WTC11 (cell line): ENCODE data around the gene SAG. TPM values are rescaled to one million over a fixed set of nuclear protein-coding genes. Genes with fewer than 3 reads are reported as not detected.

Experiments
- ATAC-seq: fragments of 200-7000 bp; cut with Tn5 transposase; 2 replicates; pipeline ENCODE4 v1.10.0; 2021; ENCODE audit warnings: mild to moderate bottlenecking, moderate library complexity
- CTCF ChIA-PET: fragments of 300-600 bp; sonication (Branson Sonifier 250); formaldehyde crosslinking; loops from one replicate; lab custom pipeline; 2021; ENCODE audit warnings: antibody characterized with exemption; lab: Charles Lee
- POLR2A ChIA-PET: fragments of 350-600 bp; sonication (Branson Sonifier 250); formaldehyde crosslinking; loops from one replicate; lab custom pipeline; 2021; ENCODE audit warnings: antibody characterized with exemption; lab: Charles Lee
- DNase-seq: peaks from one replicate; pipeline ENCODE4 v3.0.0; 2021; ENCODE audit warnings: low spot score
- H3K27ac Mint-ChIP-seq: 2 replicates; pipeline ENCODE4 v1.8.0; 2021; ENCODE audit warnings: mixed read lengths
- H3K27me3 Mint-ChIP-seq: 2 replicates; pipeline ENCODE4 v1.8.0; 2021; ENCODE audit warnings: low read depth, mild to moderate bottlenecking, moderate library complexity, mixed read lengths
- H3K36me3 Mint-ChIP-seq: 2 replicates; pipeline ENCODE4 v1.8.0; 2021; ENCODE audit warnings: mixed read lengths
- H3K4me1 Mint-ChIP-seq: 2 replicates; pipeline ENCODE4 v1.8.0; 2022; ENCODE audit warnings: mixed read lengths
- H3K4me3 Mint-ChIP-seq: 2 replicates; pipeline ENCODE4 v1.8.0; 2021; ENCODE audit warnings: mild to moderate bottlenecking, moderate library complexity, mixed read lengths
- H3K9me3 Mint-ChIP-seq: 2 replicates; pipeline ENCODE4 v1.8.0; 2021; ENCODE audit warnings: mixed read lengths
- ATF1 ChIP-seq: sonication (generic); formaldehyde crosslinking; IDR thresholded peaks from 2 replicates; pipeline ENCODE4 v1.8.1; 2023; ENCODE audit warnings: mild to moderate bottlenecking, moderate library complexity, missing genetic modification reagents
- ATF2 ChIP-seq: sonication (generic); formaldehyde crosslinking; IDR thresholded peaks from 2 replicates; pipeline ENCODE4 v1.8.1; 2022; ENCODE audit warnings: low read depth, missing genetic modification reagents, borderline replicate concordance
- CTCF ChIP-seq: fragments of 200-600 bp; IDR thresholded peaks from 2 replicates; pipeline ENCODE4 v1.8.0; 2022; ENCODE audit warnings: antibody characterized with exemption
- E2F4 ChIP-seq: sonication (generic); formaldehyde crosslinking; IDR thresholded peaks from 2 replicates; pipeline ENCODE4 v1.8.1; 2022; ENCODE audit warnings: low read depth, mild to moderate bottlenecking, moderate library complexity, missing genetic modification reagents, borderline replicate concordance
- E2F5 ChIP-seq: sonication (generic); formaldehyde crosslinking; IDR thresholded peaks from 2 replicates; pipeline ENCODE4 v1.8.1; 2022; ENCODE audit warnings: mild to moderate bottlenecking, moderate library complexity, missing genetic modification reagents
- ELF4 ChIP-seq: sonication (generic); formaldehyde crosslinking; IDR thresholded peaks from 2 replicates; pipeline ENCODE4 v1.8.1; 2022; ENCODE audit warnings: low read depth, mild to moderate bottlenecking, moderate library complexity, missing genetic modification reagents
- ETV6 ChIP-seq: sonication (generic); formaldehyde crosslinking; IDR thresholded peaks from 2 replicates; pipeline ENCODE4 v1.8.1; 2022; ENCODE audit warnings: mild to moderate bottlenecking, missing genetic modification reagents
- GABPB1 ChIP-seq: sonication (generic); formaldehyde crosslinking; IDR thresholded peaks from 2 replicates; pipeline ENCODE4 v1.8.1; 2023; ENCODE audit warnings: mild to moderate bottlenecking, missing genetic modification reagents
- IRF2 ChIP-seq: sonication (generic); formaldehyde crosslinking; IDR thresholded peaks from 2 replicates; pipeline ENCODE4 v1.8.0; 2022; ENCODE audit warnings: low read depth, missing genetic modification reagents, borderline replicate concordance
- JAZF1 ChIP-seq: fragments of 250-450 bp; sonication (Bioruptor Pico); IDR thresholded peaks from 2 replicates; pipeline ENCODE4 v1.9.0; 2021; ENCODE audit warnings: moderate library complexity, mild to moderate bottlenecking, inconsistent platforms
- JUN ChIP-seq: sonication (generic); formaldehyde crosslinking; IDR thresholded peaks from 2 replicates; pipeline ENCODE4 v1.8.0; 2023; ENCODE audit warnings: mild to moderate bottlenecking, missing genetic modification reagents
- MXD4 ChIP-seq: fragments of 250-450 bp; sonication (Bioruptor Pico); IDR thresholded peaks from 2 replicates; pipeline ENCODE4 v1.8.0; 2021; ENCODE audit warnings: mild to moderate bottlenecking, moderate library complexity, borderline replicate concordance
- NR1H2 ChIP-seq: sonication (generic); formaldehyde crosslinking; IDR thresholded peaks from 2 replicates; pipeline ENCODE4 v1.9.0; 2021; ENCODE audit warnings: mild to moderate bottlenecking, moderate library complexity, missing genetic modification reagents
- TEAD1 ChIP-seq: sonication (generic); formaldehyde crosslinking; IDR thresholded peaks from 2 replicates; pipeline ENCODE4 v1.8.0; 2022; ENCODE audit warnings: mild to moderate bottlenecking, missing genetic modification reagents
- TEAD4 ChIP-seq: sonication (generic); formaldehyde crosslinking; IDR thresholded peaks from 2 replicates; pipeline ENCODE4 v1.8.0; 2022; ENCODE audit warnings: mild to moderate bottlenecking, missing genetic modification reagents
- USF2 ChIP-seq: sonication (generic); formaldehyde crosslinking; IDR thresholded peaks from 2 replicates; pipeline ENCODE4 v1.8.1; 2023; ENCODE audit warnings: mild to moderate bottlenecking, missing genetic modification reagents, moderate library complexity
- ZMAT4 ChIP-seq: fragments of 250-450 bp; sonication (Bioruptor Pico); IDR thresholded peaks from 2 replicates; pipeline ENCODE4 v1.9.0; 2021; ENCODE audit warnings: mild to moderate bottlenecking
- ZNF121 ChIP-seq: sonication (generic); formaldehyde crosslinking; IDR thresholded peaks from 2 replicates; pipeline ENCODE4 v1.8.0; 2023; ENCODE audit warnings: missing genetic modification reagents
- ZNF263 ChIP-seq: sonication (generic); formaldehyde crosslinking; IDR thresholded peaks from 2 replicates; pipeline ENCODE4 v1.8.1; 2022; ENCODE audit warnings: low read depth, mild to moderate bottlenecking, moderate library complexity, missing genetic modification reagents
- ZNF416 ChIP-seq: fragments of 250-450 bp; sonication (Bioruptor Pico); IDR thresholded peaks from 2 replicates; pipeline ENCODE4 v1.9.0; 2021; ENCODE audit warnings: mild to moderate bottlenecking, inconsistent platforms
- total RNA-seq: library from RNA; stranded (reverse); gene quantifications from 3 replicates; pipeline ENCODE4 v1.2.3, GENCODE V29; 2021
- TF ChIP-seq, protein P1 (sequence below): sonication (generic); formaldehyde crosslinking; IDR thresholded peaks from 2 replicates; pipeline ENCODE4 v1.8.0; 2022; ENCODE audit warnings: missing genetic modification reagents
- TF ChIP-seq, protein P2 (sequence below): sonication (generic); formaldehyde crosslinking; IDR thresholded peaks from 2 replicates; pipeline ENCODE4 v1.8.1; 2022; ENCODE audit warnings: mild to moderate bottlenecking, missing genetic modification reagents, moderate library complexity, borderline replicate concordance
- TF ChIP-seq, protein P3 (sequence below): fragments of 250-450 bp; sonication (Bioruptor Pico); IDR thresholded peaks from 2 replicates; pipeline ENCODE4 v2.1.2; 2022; ENCODE audit warnings: mild to moderate bottlenecking, moderate library complexity

The SAG gene
- total RNA-seq, 1 experiment from 2014 or later = not detected

DNA sequence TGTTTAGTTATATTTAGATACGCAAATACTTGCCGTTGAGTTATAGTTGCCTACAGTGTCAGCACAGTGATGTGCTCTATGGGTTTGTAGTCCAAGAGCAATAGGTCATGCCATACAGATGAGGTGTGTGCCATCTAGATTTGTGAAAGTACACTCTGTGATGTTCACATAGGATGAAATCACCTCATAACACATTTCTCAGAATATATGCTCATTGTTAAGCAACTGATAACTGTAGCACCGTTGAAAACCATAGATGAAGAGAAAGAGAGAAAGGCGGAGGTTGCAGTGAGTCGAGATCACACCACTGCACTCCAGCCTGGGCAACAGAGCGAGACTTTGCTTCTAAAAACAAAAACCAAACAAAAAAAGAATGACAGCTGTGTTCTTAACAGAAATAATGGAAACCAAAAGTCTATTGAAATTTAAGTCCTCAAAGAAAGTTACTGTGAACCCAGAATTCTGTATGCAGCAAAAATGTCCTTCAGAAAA is 56.2 kb downstream of the SAG start (continued):
- TF ChIP-seq ATF2 (CRISPR knock-in tag) (no peak), USF2 (CRISPR knock-in tag) (no peak), ATF1 (CRISPR knock-in tag) (no peak), ETV6 (CRISPR knock-in tag) (no peak), NR1H2 (CRISPR knock-in tag) (no peak), E2F4 (no peak), ZNF121 (CRISPR knock-in tag) (no peak), MXD4 (CRISPR knock-in tag) (no peak), TEAD4 (no peak)
- TF ChIP-seq, protein P1, sequence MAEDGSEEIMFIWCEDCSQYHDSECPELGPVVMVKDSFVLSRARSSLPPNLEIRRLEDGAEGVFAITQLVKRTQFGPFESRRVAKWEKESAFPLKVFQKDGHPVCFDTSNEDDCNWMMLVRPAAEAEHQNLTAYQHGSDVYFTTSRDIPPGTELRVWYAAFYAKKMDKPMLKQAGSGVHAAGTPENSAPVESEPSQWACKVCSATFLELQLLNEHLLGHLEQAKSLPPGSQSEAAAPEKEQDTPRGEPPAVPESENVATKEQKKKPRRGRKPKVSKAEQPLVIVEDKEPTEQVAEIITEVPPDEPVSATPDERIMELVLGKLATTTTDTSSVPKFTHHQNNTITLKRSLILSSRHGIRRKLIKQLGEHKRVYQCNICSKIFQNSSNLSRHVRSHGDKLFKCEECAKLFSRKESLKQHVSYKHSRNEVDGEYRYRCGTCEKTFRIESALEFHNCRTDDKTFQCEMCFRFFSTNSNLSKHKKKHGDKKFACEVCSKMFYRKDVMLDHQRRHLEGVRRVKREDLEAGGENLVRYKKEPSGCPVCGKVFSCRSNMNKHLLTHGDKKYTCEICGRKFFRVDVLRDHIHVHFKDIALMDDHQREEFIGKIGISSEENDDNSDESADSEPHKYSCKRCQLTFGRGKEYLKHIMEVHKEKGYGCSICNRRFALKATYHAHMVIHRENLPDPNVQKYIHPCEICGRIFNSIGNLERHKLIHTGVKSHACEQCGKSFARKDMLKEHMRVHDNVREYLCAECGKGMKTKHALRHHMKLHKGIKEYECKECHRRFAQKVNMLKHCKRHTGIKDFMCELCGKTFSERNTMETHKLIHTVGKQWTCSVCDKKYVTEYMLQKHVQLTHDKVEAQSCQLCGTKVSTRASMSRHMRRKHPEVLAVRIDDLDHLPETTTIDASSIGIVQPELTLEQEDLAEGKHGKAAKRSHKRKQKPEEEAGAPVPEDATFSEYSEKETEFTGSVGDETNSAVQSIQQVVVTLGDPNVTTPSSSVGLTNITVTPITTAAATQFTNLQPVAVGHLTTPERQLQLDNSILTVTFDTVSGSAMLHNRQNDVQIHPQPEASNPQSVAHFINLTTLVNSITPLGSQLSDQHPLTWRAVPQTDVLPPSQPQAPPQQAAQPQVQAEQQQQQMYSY (CRISPR knock-in tag) = no peak

- H3K4me3 Mint-ChIP-seq = no peak overlapping the region
- ChIA-PET POLR2A (no interaction called here), CTCF (interaction anchor here (1.0 to 1.3 kb wide), 2 partner anchors 12 to 38 kb away, joined by 4 read pairs; partner anchors contain the start of gene DGKD)
- H3K27me3 Mint-ChIP-seq = no peaks in the 10 kb centered on the region; the same call in 1 of the 2 replicates
- DNase-seq = no peak
- peaks cover 14% of the 10 kb centered on the region for H3K4me1 Mint-ChIP-seq
- no peaks in the 10 kb centered on the region for H3K9me3 Mint-ChIP-seq
- ATAC-seq = no peak
- H3K27ac Mint-ChIP-seq = no peak overlapping the region
- 0 out of 2 replicates have a peak, but pooled peaks cover 3% of the 10 kb centered on the region for H3K36me3 Mint-ChIP-seq
- TF ChIP-seq, protein P2, sequence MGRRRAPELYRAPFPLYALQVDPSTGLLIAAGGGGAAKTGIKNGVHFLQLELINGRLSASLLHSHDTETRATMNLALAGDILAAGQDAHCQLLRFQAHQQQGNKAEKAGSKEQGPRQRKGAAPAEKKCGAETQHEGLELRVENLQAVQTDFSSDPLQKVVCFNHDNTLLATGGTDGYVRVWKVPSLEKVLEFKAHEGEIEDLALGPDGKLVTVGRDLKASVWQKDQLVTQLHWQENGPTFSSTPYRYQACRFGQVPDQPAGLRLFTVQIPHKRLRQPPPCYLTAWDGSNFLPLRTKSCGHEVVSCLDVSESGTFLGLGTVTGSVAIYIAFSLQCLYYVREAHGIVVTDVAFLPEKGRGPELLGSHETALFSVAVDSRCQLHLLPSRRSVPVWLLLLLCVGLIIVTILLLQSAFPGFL (CRISPR knock-in tag) = no peak
- TF ChIP-seq ZNF416 (CRISPR knock-in tag) (no peak), CTCF (no peak), E2F5 (no peak), ELF4 (CRISPR knock-in tag) (no peak), IRF2 (no peak), JUN (CRISPR knock-in tag) (no peak), JAZF1 (CRISPR knock-in tag) (no peak), ZNF263 (no peak), GABPB1 (no peak), ZMAT4 (CRISPR knock-in tag) (no peak), TEAD1 (CRISPR knock-in tag) (no peak)
- TF ChIP-seq, protein P3, sequence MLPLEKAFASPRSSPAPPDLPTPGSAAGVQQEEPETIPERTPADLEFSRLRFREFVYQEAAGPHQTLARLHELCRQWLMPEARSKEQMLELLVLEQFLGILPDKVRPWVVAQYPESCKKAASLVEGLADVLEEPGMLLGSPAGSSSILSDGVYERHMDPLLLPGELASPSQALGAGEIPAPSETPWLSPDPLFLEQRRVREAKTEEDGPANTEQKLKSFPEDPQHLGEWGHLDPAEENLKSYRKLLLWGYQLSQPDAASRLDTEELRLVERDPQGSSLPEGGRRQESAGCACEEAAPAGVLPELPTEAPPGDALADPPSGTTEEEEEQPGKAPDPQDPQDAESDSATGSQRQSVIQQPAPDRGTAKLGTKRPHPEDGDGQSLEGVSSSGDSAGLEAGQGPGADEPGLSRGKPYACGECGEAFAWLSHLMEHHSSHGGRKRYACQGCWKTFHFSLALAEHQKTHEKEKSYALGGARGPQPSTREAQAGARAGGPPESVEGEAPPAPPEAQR (CRISPR knock-in tag) = no peak
Measured at GRCh38 chr2:233365861-233366520, 58.4 kb downstream of the SAG start.
